Omental fat pad (tissue), 4 donors: ENCODE measurements around the gene PRDM11. TPM values are rescaled to one million over a fixed set of nuclear protein-coding genes. Genes with fewer than 3 reads are reported as not detected.

Source experiments
- ATAC-seq: fragments of 150-250 bp; one replicate; pipeline ENCODE4 v1.9.1; 2016; ENCODE audit warnings: mild to moderate bottlenecking, moderate library complexity; ENCODE audit not compliant: low FRiP score
- DNase-seq: peaks from one replicate; pipeline ENCODE4 v3.0.0-alpha.2; 2019; ENCODE audit warnings: low spot score
- total RNA-seq, 4 donors: library from RNA; depleted of rRNA; stranded (reverse); fragments of >200 nt; gene quantifications; one replicate each; pipeline ENCODE4 v1.1.0, GENCODE V29; 2016
- TF ChIP-seq, protein P1 (sequence below), 3 donors: fragments of 450-650 bp; IDR thresholded peaks; one replicate each; pipeline ENCODE4 v1.5.1; 2016 to 2017; ENCODE audit warnings: antibody characterized with exemption in 3 of 3, mild to moderate bottlenecking in 3 of 3, moderate library complexity in 2 of 3

Gene PRDM11
- total RNA-seq, 4 donors from 2014 or later: 7.0 to 15.6 (median 10.7) TPM

GRCh38 chr11:45174963-45175362, 28.5 kb downstream of the PRDM11 start:
- TF ChIP-seq, protein P1, sequence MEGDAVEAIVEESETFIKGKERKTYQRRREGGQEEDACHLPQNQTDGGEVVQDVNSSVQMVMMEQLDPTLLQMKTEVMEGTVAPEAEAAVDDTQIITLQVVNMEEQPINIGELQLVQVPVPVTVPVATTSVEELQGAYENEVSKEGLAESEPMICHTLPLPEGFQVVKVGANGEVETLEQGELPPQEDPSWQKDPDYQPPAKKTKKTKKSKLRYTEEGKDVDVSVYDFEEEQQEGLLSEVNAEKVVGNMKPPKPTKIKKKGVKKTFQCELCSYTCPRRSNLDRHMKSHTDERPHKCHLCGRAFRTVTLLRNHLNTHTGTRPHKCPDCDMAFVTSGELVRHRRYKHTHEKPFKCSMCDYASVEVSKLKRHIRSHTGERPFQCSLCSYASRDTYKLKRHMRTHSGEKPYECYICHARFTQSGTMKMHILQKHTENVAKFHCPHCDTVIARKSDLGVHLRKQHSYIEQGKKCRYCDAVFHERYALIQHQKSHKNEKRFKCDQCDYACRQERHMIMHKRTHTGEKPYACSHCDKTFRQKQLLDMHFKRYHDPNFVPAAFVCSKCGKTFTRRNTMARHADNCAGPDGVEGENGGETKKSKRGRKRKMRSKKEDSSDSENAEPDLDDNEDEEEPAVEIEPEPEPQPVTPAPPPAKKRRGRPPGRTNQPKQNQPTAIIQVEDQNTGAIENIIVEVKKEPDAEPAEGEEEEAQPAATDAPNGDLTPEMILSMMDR (IDR thresholded peaks at IDR 0.05): no peak
- DNase-seq (no peak), ATAC-seq (no peak)

DNA sequence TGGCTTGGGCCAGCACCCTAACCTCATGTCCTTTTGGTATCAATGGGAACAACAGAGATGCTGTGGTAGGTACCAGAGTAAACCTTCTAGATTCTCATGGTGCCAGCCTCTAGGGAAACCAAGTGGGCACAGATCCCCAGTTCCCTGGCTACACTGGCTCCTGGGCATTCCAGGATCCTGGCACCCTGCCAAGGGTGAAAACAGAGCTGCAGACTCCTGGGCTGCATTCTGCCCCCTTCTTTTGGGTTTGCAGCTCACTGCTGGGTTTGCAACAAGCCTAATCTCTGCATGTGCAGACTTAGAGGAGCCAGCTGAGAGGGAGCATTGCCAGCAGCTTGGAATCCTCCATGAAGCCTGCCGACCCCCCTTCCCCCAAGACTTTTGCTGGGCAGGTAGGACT, 30.6 kb downstream of the PRDM11 start:
- ATAC-seq (no peak), DNase-seq (no peak)
- TF ChIP-seq, protein P1 (IDR thresholded peaks at IDR 0.05): no peak

DNA sequence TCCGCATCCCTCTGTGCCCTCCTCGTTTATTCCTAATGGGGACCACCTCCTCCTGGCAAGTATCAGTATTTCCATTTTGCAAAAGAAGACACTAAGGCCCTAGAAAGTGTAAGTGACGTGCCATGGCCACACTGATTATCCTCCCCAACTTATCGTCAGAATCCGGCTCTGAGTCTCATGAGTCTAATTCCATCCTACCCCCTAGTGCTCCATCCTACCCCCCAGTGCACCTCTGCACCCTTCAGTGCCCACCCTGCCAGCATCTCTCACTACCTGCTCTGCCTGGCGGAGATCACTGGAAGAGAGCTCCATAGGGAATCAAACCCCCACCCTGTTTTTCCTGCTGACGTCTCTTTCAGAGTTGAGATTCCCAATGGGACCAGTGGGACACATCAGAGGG, 31.8 kb downstream of the PRDM11 start:
- DNase-seq (no peak), ATAC-seq (no peak)
- TF ChIP-seq, protein P1 (IDR thresholded peaks at IDR 0.05): no peak

GRCh38 chr11:45178890-45179671, 32.6 kb downstream of the PRDM11 start:
- TF ChIP-seq, protein P1 (IDR thresholded peaks at IDR 0.05): no peak
- ATAC-seq (peak; percentile 28), DNase-seq (no peak)

- no peak for DNase-seq
- ATAC-seq: no peak
- TF ChIP-seq, protein P1 (IDR thresholded peaks at IDR 0.05): no peak
Measured at GRCh38 chr11:45179686-45180178, 33.3 kb downstream of the PRDM11 start.

DNA sequence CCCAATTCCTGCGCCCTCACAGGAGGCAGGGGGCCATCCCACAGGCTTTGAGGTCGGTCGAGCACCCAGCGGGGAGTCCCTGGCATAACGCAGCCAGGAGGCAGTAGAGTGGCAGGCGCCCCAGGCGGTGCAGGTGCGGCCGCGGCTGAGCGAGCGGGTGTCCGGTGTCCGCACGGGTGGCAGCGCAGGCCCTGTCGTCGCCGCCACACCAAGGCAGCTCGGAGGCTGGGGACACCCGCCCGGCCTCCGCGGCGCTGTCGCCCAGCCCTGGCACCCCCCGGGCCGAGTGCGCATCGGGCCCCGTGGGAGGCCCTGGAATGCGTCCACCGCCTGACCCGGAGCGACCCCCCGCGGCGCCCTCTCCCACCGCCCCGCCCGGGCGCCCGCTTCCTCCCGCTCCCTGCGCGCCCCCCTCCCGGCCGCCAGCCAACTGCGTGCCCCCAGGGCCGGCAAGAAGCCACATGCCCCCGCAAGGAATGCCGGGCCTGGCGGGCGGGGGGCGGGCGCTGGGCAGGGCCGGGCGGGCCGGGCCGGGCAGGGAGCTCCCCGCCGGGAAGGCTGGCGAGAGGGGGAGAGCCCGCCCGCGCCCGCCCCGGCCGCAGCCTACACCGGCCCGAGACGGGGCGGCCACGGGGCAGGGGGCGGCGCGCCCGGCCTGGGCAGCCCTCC, 33.9 kb downstream of the PRDM11 start:
- peak; percentile 86 for ATAC-seq
- TF ChIP-seq, protein P1 (IDR thresholded peaks at IDR 0.05): no peak
- DNase-seq: no peak
